Fibroblast of skin of right quadriceps (primary cell): ENCODE data around the gene SFSWAP.
"Not testable (repeated sequence)": the region's sequence is repeated elsewhere in the genome, so short reads cannot be mapped to it uniquely, and the experiment has no call there.

Experiments used
- DNase-seq: peaks from one replicate; pipeline ENCODE4 v3.0.0-alpha.2; 2013

The SFSWAP gene

GRCh38 chr12:131737150-131737827 is 26.4 kb downstream of the SFSWAP start:
- DNase-seq = peak; percentile 28

- no peak for DNase-seq
These were observed 27.3 kb downstream of the SFSWAP start for GRCh38 chr12:131738196-131738595.

GRCh38 chr12:131740626-131741025 is 29.7 kb downstream of the SFSWAP start:
- DNase-seq = no peak

- not testable (repeated sequence) for DNase-seq
These were observed 31.9 kb downstream of the SFSWAP start for GRCh38 chr12:131742761-131743160.

- DNase-seq = not testable (repeated sequence)
These were observed 32.5 kb downstream of the SFSWAP start for GRCh38 chr12:131743410-131743809.

- DNase-seq = not testable (repeated sequence)
These were observed 33.0 kb downstream of the SFSWAP start for GRCh38 chr12:131743880-131744279.

GRCh38 chr12:131744675-131745074 is 33.8 kb downstream of the SFSWAP start:
- DNase-seq = not testable (repeated sequence)

- no peak for DNase-seq
These were observed 34.8 kb downstream of the SFSWAP start for GRCh38 chr12:131745706-131746105.

GRCh38 chr12:131747276-131748177 is 36.6 kb downstream of the SFSWAP start:
- no peak for DNase-seq

- no peak for DNase-seq
These were observed 38.9 kb downstream of the SFSWAP start for GRCh38 chr12:131749618-131750315.

GRCh38 chr12:131751335-131751734 is 40.4 kb downstream of the SFSWAP start:
- no peak for DNase-seq

GRCh38 chr12:131752451-131752850 is 41.6 kb downstream of the SFSWAP start:
- DNase-seq = no peak

GRCh38 chr12:131753005-131753404 is 42.1 kb downstream of the SFSWAP start:
- no peak for DNase-seq

GRCh38 chr12:131753757-131754156 is 42.9 kb downstream of the SFSWAP start:
- no peak for DNase-seq

- DNase-seq = no peak
These were observed 43.3 kb downstream of the SFSWAP start for GRCh38 chr12:131754184-131754583.

GRCh38 chr12:131755305-131756113 is 44.6 kb downstream of the SFSWAP start:
- DNase-seq = peak; percentile 6

GRCh38 chr12:131756441-131756840 is 45.6 kb downstream of the SFSWAP start:
- DNase-seq = no peak

GRCh38 chr12:131757111-131757510 is 46.2 kb downstream of the SFSWAP start:
- no peak for DNase-seq

GRCh38 chr12:131758016-131758739 is 47.3 kb downstream of the SFSWAP start:
- DNase-seq = no peak

GRCh38 chr12:131759176-131759575 is 48.3 kb downstream of the SFSWAP start:
- DNase-seq = no peak

- DNase-seq = no peak
These were observed 50.7 kb downstream of the SFSWAP start for GRCh38 chr12:131761638-131762037.

GRCh38 chr12:131764738-131765137 is 53.8 kb downstream of the SFSWAP start:
- DNase-seq = no peak
